SK-N-SH (cell line): Measurements from ENCODE around the gene LRRC30.

Experiments
- CHD2 ChIP-seq: fragments of 150-350 bp; IDR thresholded peaks from 2 replicates; pipeline ENCODE4 v1.6.1; 2018; ENCODE audit warnings: low read length; ENCODE audit not compliant: partially characterized antibody
- EP300 ChIP-seq, 2 experiments: IDR thresholded peaks; 2 replicates each; pipeline versions ENCODE4 v1.4.0 to v1.6.1; 2012; ENCODE audit warnings: borderline replicate concordance in 1 of 2, low read depth in 1 of 2, low read length in 1 of 2
- EZH2phosphoT487 ChIP-seq: fragments of 200-600 bp; sonication (generic); IDR thresholded peaks from 2 replicates; pipeline ENCODE4 v1.6.1; 2017; ENCODE audit warnings: low read depth, mixed run types, mild to moderate bottlenecking, antibody characterized with exemption, moderate library complexity, borderline replicate concordance
- GABPA ChIP-seq: IDR thresholded peaks from 2 replicates; pipeline ENCODE4 v1.4.0; 2012; ENCODE audit warnings: low read depth, mild to moderate bottlenecking
- POLR2AphosphoS5 ChIP-seq: IDR thresholded peaks from 2 replicates; pipeline ENCODE4 v1.6.1; 2012; ENCODE audit warnings: low read depth, low read length
- RAD21 ChIP-seq: IDR thresholded peaks from 2 replicates; pipeline ENCODE4 v1.6.1; 2012; ENCODE audit warnings: mild to moderate bottlenecking, low read length
- TAF1 ChIP-seq: IDR thresholded peaks from 2 replicates; pipeline ENCODE4 v1.6.1; 2012; ENCODE audit warnings: low read depth, mild to moderate bottlenecking, low read length, moderate library complexity, borderline replicate concordance
- TCF12 ChIP-seq: IDR thresholded peaks from 2 replicates; pipeline ENCODE4 v1.4.0; 2012
- TEAD4 ChIP-seq: IDR thresholded peaks from 2 replicates; pipeline ENCODE4 v1.4.0; 2012; ENCODE audit warnings: mild to moderate bottlenecking, borderline replicate concordance; ENCODE audit not compliant: insufficient read depth
- TF ChIP-seq, protein P1 (sequence below): fragments of 200-600 bp; sonication (generic); IDR thresholded peaks from 2 replicates; pipeline ENCODE4 v1.6.1; 2017; ENCODE audit warnings: antibody characterized with exemption, mild to moderate bottlenecking, moderate library complexity
- TF ChIP-seq, protein P2 (sequence below): IDR thresholded peaks from 2 replicates; pipeline ENCODE4 v1.4.0; 2012; ENCODE audit warnings: low read depth
- TF ChIP-seq, protein P3 (sequence below): IDR thresholded peaks from 2 replicates; pipeline ENCODE4 v1.6.1; 2012; ENCODE audit warnings: mild to moderate bottlenecking, low read depth, low read length, moderate library complexity
- TF ChIP-seq, protein P4 (sequence below): fragments of 150-350 bp; IDR thresholded peaks from 2 replicates; pipeline ENCODE4 v1.6.1; 2016; ENCODE audit warnings: mild to moderate bottlenecking, low read depth, low read length

DNA sequence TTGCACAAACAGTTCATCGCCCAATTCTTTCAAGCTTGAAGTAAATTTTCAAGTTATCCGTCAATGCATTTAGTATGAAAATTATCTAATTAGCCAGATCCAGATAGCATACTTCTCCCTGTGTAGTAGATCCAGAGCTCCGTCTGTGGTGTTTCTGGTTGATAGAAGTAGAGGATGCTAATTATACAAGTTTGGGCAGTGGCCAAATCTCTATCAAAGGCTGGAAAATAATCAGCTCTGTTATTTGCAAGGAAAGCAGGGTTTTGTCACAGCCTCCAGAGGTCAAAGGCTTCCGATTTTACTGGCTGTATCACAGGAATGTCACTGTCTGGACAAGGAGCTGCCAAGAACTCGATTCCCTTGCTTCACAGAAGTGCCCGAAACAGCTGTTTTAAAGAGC, 28.6 kb downstream of the LRRC30 start:
- TF ChIP-seq CHD2 (peak; percentile 61), RAD21 (peak; percentile 14; the same call in 1 of the 2 replicates), EP300 (IDR thresholded peaks at IDR 0.05; ENCODE audit: borderline replicate concordance in 1 of 2, low read depth in 1 of 2, low read length in 1 of 2) (peak in 1 of 2 experiments; percentile 86; a peak in 2 of 4 replicates), EZH2phosphoT487 (no peak), POLR2AphosphoS5 (no peak), TEAD4 (no peak), GABPA (no peak), TCF12 (no peak), TAF1 (no peak)
- TF ChIP-seq, protein P1, sequence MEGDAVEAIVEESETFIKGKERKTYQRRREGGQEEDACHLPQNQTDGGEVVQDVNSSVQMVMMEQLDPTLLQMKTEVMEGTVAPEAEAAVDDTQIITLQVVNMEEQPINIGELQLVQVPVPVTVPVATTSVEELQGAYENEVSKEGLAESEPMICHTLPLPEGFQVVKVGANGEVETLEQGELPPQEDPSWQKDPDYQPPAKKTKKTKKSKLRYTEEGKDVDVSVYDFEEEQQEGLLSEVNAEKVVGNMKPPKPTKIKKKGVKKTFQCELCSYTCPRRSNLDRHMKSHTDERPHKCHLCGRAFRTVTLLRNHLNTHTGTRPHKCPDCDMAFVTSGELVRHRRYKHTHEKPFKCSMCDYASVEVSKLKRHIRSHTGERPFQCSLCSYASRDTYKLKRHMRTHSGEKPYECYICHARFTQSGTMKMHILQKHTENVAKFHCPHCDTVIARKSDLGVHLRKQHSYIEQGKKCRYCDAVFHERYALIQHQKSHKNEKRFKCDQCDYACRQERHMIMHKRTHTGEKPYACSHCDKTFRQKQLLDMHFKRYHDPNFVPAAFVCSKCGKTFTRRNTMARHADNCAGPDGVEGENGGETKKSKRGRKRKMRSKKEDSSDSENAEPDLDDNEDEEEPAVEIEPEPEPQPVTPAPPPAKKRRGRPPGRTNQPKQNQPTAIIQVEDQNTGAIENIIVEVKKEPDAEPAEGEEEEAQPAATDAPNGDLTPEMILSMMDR, result no peak
- TF ChIP-seq, protein P2, sequence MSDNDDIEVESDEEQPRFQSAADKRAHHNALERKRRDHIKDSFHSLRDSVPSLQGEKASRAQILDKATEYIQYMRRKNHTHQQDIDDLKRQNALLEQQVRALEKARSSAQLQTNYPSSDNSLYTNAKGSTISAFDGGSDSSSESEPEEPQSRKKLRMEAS, result no peak
- TF ChIP-seq, protein P3, sequence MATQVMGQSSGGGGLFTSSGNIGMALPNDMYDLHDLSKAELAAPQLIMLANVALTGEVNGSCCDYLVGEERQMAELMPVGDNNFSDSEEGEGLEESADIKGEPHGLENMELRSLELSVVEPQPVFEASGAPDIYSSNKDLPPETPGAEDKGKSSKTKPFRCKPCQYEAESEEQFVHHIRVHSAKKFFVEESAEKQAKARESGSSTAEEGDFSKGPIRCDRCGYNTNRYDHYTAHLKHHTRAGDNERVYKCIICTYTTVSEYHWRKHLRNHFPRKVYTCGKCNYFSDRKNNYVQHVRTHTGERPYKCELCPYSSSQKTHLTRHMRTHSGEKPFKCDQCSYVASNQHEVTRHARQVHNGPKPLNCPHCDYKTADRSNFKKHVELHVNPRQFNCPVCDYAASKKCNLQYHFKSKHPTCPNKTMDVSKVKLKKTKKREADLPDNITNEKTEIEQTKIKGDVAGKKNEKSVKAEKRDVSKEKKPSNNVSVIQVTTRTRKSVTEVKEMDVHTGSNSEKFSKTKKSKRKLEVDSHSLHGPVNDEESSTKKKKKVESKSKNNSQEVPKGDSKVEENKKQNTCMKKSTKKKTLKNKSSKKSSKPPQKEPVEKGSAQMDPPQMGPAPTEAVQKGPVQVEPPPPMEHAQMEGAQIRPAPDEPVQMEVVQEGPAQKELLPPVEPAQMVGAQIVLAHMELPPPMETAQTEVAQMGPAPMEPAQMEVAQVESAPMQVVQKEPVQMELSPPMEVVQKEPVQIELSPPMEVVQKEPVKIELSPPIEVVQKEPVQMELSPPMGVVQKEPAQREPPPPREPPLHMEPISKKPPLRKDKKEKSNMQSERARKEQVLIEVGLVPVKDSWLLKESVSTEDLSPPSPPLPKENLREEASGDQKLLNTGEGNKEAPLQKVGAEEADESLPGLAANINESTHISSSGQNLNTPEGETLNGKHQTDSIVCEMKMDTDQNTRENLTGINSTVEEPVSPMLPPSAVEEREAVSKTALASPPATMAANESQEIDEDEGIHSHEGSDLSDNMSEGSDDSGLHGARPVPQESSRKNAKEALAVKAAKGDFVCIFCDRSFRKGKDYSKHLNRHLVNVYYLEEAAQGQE, result no peak
- TF ChIP-seq, protein P4, sequence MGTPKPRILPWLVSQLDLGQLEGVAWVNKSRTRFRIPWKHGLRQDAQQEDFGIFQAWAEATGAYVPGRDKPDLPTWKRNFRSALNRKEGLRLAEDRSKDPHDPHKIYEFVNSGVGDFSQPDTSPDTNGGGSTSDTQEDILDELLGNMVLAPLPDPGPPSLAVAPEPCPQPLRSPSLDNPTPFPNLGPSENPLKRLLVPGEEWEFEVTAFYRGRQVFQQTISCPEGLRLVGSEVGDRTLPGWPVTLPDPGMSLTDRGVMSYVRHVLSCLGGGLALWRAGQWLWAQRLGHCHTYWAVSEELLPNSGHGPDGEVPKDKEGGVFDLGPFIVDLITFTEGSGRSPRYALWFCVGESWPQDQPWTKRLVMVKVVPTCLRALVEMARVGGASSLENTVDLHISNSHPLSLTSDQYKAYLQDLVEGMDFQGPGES, result no peak
